OCI-LY7 (cell line): ENCODE measurements around the gene GPRIN1. TPM values are rescaled to one million over a fixed set of nuclear protein-coding genes. Genes with fewer than 3 reads are reported as not detected.

ENCODE experiments used
- BruUV-seq: library from RNA; stranded (reverse); fragments of 400-500 nt; replicated peaks from 2 replicates; lab custom pipeline; 2021; lab: Mats Ljungman, UMichigan
- CTCF ChIA-PET: fragments of 300-600 bp; sonication (Branson Sonifier 250); formaldehyde crosslinking; loops from one replicate; lab custom pipeline; 2022; ENCODE audit warnings: antibody characterized with exemption; ENCODE audit not compliant: unreplicated experiment; lab: Charles Lee
- POLR2A ChIA-PET: fragments of 300-600 bp; sonication (Branson Sonifier 250); formaldehyde crosslinking; loops from one replicate; lab custom pipeline; 2022; ENCODE audit warnings: antibody characterized with exemption; lab: Charles Lee
- DNase-seq: peaks from one replicate; pipeline ENCODE4 v3.0.0-alpha.2; 2015; ENCODE audit warnings: low spot score
- H2AFZ ChIP-seq: fragments of 200-600 bp; sonication (generic), shearing (Covaris generic); 2 replicates; pipeline ENCODE4 v1.6.1; 2014; ENCODE audit warnings: mild to moderate bottlenecking, antibody characterized with exemption, low read length, moderate library complexity
- H3K27ac ChIP-seq: fragments of 200-600 bp; sonication (generic); 2 replicates; pipeline ENCODE4 v1.5.1; 2014; ENCODE audit warnings: mixed run types, low read depth, mild to moderate bottlenecking, moderate library complexity, low read length, inconsistent platforms; ENCODE audit not compliant: poor library complexity, severe bottlenecking
- H3K36me3 ChIP-seq: fragments of 200-600 bp; sonication (generic); 2 replicates; pipeline ENCODE4 v1.6.1; 2014; ENCODE audit warnings: mild to moderate bottlenecking, antibody characterized with exemption, low read length, moderate library complexity, mixed read lengths; ENCODE audit not compliant: insufficient read depth
- H3K4me1 ChIP-seq: fragments of 200-600 bp; sonication (generic); 2 replicates; pipeline ENCODE4 v1.5.1; 2014; ENCODE audit warnings: mild to moderate bottlenecking, low read length; ENCODE audit not compliant: insufficient read depth, poor library complexity, severe bottlenecking
- H3K4me2 ChIP-seq: fragments of 200-600 bp; sonication (generic); 2 replicates; pipeline ENCODE4 v1.6.1; 2014; ENCODE audit warnings: mild to moderate bottlenecking, low read length
- H3K4me3 ChIP-seq: fragments of 200-600 bp; sonication (generic); 2 replicates; pipeline ENCODE4 v1.5.1; 2014; ENCODE audit warnings: mild to moderate bottlenecking, low read depth, low read length; ENCODE audit not compliant: poor library complexity, severe bottlenecking
- H3K79me2 ChIP-seq: fragments of 200-600 bp; sonication (generic); 2 replicates; pipeline ENCODE4 v1.6.1; 2016; ENCODE audit warnings: low read depth, mild to moderate bottlenecking, low read length, moderate library complexity, mixed read lengths; ENCODE audit not compliant: insufficient read depth
- H3K9me2 ChIP-seq: fragments of 200-600 bp; sonication (generic); 2 replicates; pipeline ENCODE4 v1.6.1; 2016; ENCODE audit warnings: mild to moderate bottlenecking, low read length, mixed read lengths; ENCODE audit not compliant: insufficient read depth
- H3K9me3 ChIP-seq: fragments of 200-600 bp; sonication (generic); 2 replicates; pipeline ENCODE4 v1.6.1; 2014; ENCODE audit warnings: mild to moderate bottlenecking, mixed run types, low read length, mixed read lengths
- H4K20me1 ChIP-seq: fragments of 200-600 bp; sonication (generic); 2 replicates; pipeline ENCODE4 v1.6.1; 2014; ENCODE audit warnings: mild to moderate bottlenecking, antibody characterized with exemption, low read length, moderate library complexity, mixed read lengths; ENCODE audit not compliant: insufficient read depth
- EZH2phosphoT487 ChIP-seq: fragments of 200-600 bp; sonication (generic); IDR thresholded peaks from 2 replicates; pipeline ENCODE4 v1.6.1; 2018; ENCODE audit warnings: low read depth, borderline replicate concordance, mild to moderate bottlenecking, mixed run types, antibody characterized with exemption, low read length, moderate library complexity, mixed read lengths
- intact Hi-C: fragments of 100-400 bp; cut with micrococcal nuclease; formaldehyde crosslinking; loops from one replicate; pipeline ENCODE4 v1.10.0; 2022; ENCODE audit not compliant: unreplicated experiment
- total RNA-seq, 2 experiments: library from RNA; depleted of rRNA in 1 of 2; stranded (reverse); fragments of >200 nt in 1 of 2; shearing (Covaris generic) in 1 of 2; gene quantifications; 2 replicates each; pipeline ENCODE4 v1.2.3, GENCODE V29; 2014 to 2022
- TF ChIP-seq, protein P1 (sequence below): fragments of 200-600 bp; sonication (generic); conservative IDR thresholded peaks from 2 replicates; pipeline ENCODE4 v1.5.1; 2014; ENCODE audit warnings: mild to moderate bottlenecking, antibody characterized with exemption, low read length, moderate library complexity, mixed read lengths

The GPRIN1 gene
- total RNA-seq, 2 experiments from 2014 or later = 3.8 to 5.3 TPM

DNA sequence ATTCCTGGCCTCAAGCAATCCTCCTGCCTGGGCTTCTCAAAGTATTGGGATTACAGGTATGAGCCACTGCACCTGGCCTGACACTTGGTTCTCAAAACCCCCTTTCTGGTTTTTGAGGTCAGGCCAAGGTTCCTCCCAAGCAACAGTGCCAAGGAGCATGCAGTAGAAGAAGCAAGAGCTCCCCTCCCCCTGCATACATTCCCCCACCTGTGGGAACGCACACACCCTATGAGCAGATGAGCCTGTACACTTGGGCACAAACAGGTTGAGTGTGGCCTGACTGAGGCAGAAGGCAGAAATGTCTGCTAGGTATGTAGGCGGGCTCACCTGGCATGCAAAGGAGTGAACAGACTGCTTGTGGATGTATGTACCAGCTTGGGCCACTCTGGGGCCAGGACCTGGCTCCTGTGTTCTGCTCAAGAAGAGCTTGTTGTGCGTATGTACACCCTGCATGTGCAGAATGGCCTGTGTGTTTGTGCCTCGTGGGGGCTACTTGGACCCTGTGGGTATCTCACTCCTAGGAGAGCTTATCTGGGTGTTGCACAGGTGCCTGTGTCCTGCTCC is 1.7 kb downstream of the GPRIN1 start:
- intact Hi-C loops = no loop called here
- no peak for DNase-seq
- Histone ChIP-seq H3K4me3 (no peak overlapping the region), H2AFZ (no peak overlapping the region), H3K27ac (no peak overlapping the region), H4K20me1 (no peaks in the 10 kb centered on the region), H3K79me2 (no peaks in the 10 kb centered on the region), H3K9me3 (no peaks in the 10 kb centered on the region), H3K4me1 (peaks cover 14% of the 10 kb centered on the region), H3K9me2 (no peaks in the 10 kb centered on the region), H3K4me2 (no peak overlapping the region), H3K36me3 (no peaks in the 10 kb centered on the region)
- ChIA-PET POLR2A (interaction anchor here (1.0 kb wide), 1 partner anchor 21 kb away, joined by 3 read pairs; no protein-coding TSS in a partner anchor), CTCF (no interaction called here)
- BruUV-seq = no TSS peak
- TF ChIP-seq EZH2phosphoT487 = no peak
- TF ChIP-seq, protein P1, sequence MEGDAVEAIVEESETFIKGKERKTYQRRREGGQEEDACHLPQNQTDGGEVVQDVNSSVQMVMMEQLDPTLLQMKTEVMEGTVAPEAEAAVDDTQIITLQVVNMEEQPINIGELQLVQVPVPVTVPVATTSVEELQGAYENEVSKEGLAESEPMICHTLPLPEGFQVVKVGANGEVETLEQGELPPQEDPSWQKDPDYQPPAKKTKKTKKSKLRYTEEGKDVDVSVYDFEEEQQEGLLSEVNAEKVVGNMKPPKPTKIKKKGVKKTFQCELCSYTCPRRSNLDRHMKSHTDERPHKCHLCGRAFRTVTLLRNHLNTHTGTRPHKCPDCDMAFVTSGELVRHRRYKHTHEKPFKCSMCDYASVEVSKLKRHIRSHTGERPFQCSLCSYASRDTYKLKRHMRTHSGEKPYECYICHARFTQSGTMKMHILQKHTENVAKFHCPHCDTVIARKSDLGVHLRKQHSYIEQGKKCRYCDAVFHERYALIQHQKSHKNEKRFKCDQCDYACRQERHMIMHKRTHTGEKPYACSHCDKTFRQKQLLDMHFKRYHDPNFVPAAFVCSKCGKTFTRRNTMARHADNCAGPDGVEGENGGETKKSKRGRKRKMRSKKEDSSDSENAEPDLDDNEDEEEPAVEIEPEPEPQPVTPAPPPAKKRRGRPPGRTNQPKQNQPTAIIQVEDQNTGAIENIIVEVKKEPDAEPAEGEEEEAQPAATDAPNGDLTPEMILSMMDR = no peak

DNA sequence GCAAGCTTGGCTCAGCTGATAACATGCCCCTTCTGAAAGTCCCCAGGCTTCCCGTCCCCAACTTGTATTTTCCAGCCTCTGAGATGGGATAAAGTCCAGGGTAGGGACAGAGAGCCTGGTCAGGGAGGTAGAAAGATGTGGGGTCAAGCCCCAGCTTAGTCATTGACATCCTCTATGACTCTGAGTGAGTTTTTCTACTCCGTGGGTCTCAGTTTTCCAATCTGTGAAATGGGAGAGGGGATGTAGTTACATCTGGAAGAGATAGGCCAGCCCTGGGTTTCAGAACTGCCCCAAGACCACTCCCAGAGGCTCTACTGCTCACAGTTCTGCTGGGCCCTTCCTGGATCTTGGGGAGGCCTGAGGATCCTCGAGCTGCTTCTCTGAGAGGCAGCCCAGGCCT is 3.1 kb downstream of the GPRIN1 start:
- Histone ChIP-seq H2AFZ (no peak overlapping the region), H3K4me3 (no peak overlapping the region), H3K36me3 (no peaks in the 10 kb centered on the region), H3K9me2 (no peaks in the 10 kb centered on the region), H3K4me1 (peaks cover 14% of the 10 kb centered on the region), H4K20me1 (no peaks in the 10 kb centered on the region), H3K27ac (no peak overlapping the region), H3K79me2 (no peaks in the 10 kb centered on the region), H3K4me2 (no peak overlapping the region), H3K9me3 (no peaks in the 10 kb centered on the region)
- POLR2A ChIA-PET = no interaction called here
- CTCF ChIA-PET = interaction anchor here (0.6 kb wide), 1 partner anchor 41 kb away, joined by 9 read pairs; the partner anchor contains the start of gene TSPAN17
- intact Hi-C loops = no loop called here
- TF ChIP-seq EZH2phosphoT487 = no peak
- TF ChIP-seq, protein P1 = no peak
- no TSS peak for BruUV-seq
- DNase-seq = no peak

DNA sequence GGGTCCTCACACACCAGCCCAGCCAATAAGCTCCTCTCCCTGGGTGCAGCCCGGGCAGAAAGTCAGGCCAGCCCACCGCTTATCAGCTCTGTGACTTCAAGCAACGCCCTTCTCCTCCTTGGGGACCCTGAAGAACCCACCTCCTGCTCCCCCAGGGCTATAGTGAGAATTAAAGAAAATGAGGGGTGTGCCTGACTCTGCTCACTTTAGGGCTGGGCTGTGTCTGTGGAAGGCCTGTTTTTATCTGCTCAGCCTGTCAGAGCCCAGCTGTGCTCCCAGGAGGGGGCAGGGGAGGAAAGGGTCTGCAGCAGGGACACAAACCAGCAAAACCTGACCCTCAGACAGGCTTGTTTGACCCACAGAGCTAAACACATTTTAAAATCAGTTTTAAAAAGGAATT is 3.9 kb downstream of the GPRIN1 start:
- H3K4me3 ChIP-seq = no peak overlapping the region
- H4K20me1 ChIP-seq = no peaks in the 10 kb centered on the region
- H3K4me1 ChIP-seq = peaks cover 14% of the 10 kb centered on the region
- TF ChIP-seq EZH2phosphoT487 = no peak
- TF ChIP-seq, protein P1 = no peak
- no peaks in the 10 kb centered on the region for H3K79me2 ChIP-seq
- intact Hi-C loops = no loop called here
- ChIA-PET POLR2A (no interaction called here), CTCF (interaction anchor here (0.6 kb wide), 1 partner anchor 41 kb away, joined by 9 read pairs; the partner anchor contains the start of gene TSPAN17)
- no peak overlapping the region for H2AFZ ChIP-seq
- H3K9me2 ChIP-seq = no peaks in the 10 kb centered on the region
- no peak for DNase-seq
- BruUV-seq = no TSS peak
- H3K36me3 ChIP-seq = no peaks in the 10 kb centered on the region
- H3K9me3 ChIP-seq = no peaks in the 10 kb centered on the region
- H3K4me2 ChIP-seq = no peak overlapping the region
- H3K27ac ChIP-seq = no peak overlapping the region
